A549 (cell line): Measurements from ENCODE around the gene POLD1.

Experiments used
- EP300 ChIP-seq, 2 experiments: fragments of >200 bp; sonication (Bioruptor Twin); formaldehyde crosslinking; IDR thresholded peaks; 2 replicates in 1 of 2; 3 replicates in 1 of 2; pipeline ENCODE4 v1.6.1; 2016 to 2017
- JUN ChIP-seq, 2 experiments: fragments of >200 bp; sonication (Bioruptor Twin); formaldehyde crosslinking; IDR thresholded peaks; 2 replicates in 1 of 2; 3 replicates in 1 of 2; pipeline ENCODE4 v1.6.1; 2016 to 2017
- JUNB ChIP-seq: fragments of >200 bp; sonication (Bioruptor Twin); formaldehyde crosslinking; IDR thresholded peaks from 2 replicates; pipeline ENCODE4 v1.6.1; 2016
- KDM1A ChIP-seq: fragments of 200-600 bp; sonication (generic); IDR thresholded peaks from 2 replicates; pipeline ENCODE4 v1.6.1; 2016; ENCODE audit warnings: low read depth, mild to moderate bottlenecking
- MAFK ChIP-seq: fragments of 450-650 bp; IDR thresholded peaks from 2 replicates; pipeline ENCODE4 v1.6.1; 2014; ENCODE audit not compliant: partially characterized antibody
- MYC ChIP-seq: IDR thresholded peaks from 2 replicates; pipeline ENCODE4 v1.6.1; 2012; ENCODE audit warnings: mild to moderate bottlenecking, inconsistent platforms, low read length, improper control_type of control experiment, borderline replicate concordance
- POLR2A ChIP-seq: IDR thresholded peaks from 2 replicates; pipeline ENCODE4 v1.6.1; 2012; ENCODE audit warnings: mild to moderate bottlenecking, low read length
- RAD21 ChIP-seq, 2 experiments: fragments of >200 bp in 1 of 2; sonication (Bioruptor Twin) in 1 of 2; formaldehyde crosslinking in 1 of 2; IDR thresholded peaks in 1 of 2; conservative IDR thresholded peaks in 1 of 2; 2 replicates in 1 of 2; 3 replicates in 1 of 2; pipeline ENCODE4 v1.6.1; 2012 to 2018; ENCODE audit warnings: inconsistent platforms in 1 of 2
- TP53 ChIP-seq: fragments of 250-450 bp; sonication (Bioruptor Pico); IDR thresholded peaks from 2 replicates; pipeline ENCODE4 v1.5.0; 2021; ENCODE audit warnings: mild to moderate bottlenecking, moderate library complexity
- TF ChIP-seq, protein P1 (sequence below): fragments of >200 bp; sonication (Bioruptor Twin); formaldehyde crosslinking; IDR thresholded peaks from 3 replicates; pipeline ENCODE4 v1.5.1; 2016
- TF ChIP-seq, protein P2 (sequence below): IDR thresholded peaks from 2 replicates; pipeline ENCODE4 v1.6.1; 2012
- TF ChIP-seq, protein P3 (sequence below): fragments of 200-600 bp; sonication (generic); IDR thresholded peaks from 2 replicates; pipeline ENCODE4 v1.6.1; 2016; ENCODE audit warnings: antibody characterized with exemption, mild to moderate bottlenecking, moderate library complexity

DNA sequence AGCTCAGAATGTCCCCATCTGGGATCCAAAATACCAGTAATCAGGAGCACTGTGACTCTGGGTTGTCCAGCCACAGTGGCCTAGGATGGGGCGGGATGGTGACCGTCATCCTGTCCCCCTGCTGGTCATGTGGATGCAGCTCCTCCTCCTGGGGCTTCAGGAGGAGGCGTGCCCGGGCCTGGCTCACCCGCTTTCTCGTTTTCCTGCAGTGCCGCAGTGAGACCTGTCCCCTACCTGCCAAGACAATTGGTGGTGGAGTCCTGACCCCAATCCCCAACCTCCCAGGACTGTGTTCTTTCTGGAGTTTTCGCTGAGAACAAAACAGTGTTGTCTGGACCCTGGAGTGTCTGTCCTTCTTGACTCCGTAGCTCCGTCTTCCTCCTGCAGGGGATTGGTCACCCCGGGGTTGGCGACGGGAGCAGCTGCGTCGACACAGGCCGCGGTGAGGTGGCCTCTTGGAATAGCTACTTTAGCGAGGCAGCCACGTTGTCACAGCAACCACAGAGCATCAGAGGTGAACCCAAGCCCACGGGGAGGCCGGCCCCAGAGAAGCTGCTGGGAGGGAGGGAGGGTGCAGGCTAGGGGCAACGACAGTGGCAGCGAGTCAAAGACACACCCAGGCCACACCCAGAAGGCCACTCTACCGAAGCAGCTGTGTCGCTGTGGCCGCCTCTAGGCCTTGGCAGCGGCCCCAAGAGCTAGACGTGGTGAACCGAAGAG is 82.0 kb downstream of the POLD1 start:
- no peak for TF ChIP-seq POLR2A
- TF ChIP-seq, protein P1, sequence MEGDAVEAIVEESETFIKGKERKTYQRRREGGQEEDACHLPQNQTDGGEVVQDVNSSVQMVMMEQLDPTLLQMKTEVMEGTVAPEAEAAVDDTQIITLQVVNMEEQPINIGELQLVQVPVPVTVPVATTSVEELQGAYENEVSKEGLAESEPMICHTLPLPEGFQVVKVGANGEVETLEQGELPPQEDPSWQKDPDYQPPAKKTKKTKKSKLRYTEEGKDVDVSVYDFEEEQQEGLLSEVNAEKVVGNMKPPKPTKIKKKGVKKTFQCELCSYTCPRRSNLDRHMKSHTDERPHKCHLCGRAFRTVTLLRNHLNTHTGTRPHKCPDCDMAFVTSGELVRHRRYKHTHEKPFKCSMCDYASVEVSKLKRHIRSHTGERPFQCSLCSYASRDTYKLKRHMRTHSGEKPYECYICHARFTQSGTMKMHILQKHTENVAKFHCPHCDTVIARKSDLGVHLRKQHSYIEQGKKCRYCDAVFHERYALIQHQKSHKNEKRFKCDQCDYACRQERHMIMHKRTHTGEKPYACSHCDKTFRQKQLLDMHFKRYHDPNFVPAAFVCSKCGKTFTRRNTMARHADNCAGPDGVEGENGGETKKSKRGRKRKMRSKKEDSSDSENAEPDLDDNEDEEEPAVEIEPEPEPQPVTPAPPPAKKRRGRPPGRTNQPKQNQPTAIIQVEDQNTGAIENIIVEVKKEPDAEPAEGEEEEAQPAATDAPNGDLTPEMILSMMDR: no peak
- no peak for TF ChIP-seq RAD21 (conservative IDR thresholded peaks at IDR 0.05 in 1 of 2, IDR thresholded peaks at IDR 0.05 in 1 of 2)
- TF ChIP-seq, protein P2, sequence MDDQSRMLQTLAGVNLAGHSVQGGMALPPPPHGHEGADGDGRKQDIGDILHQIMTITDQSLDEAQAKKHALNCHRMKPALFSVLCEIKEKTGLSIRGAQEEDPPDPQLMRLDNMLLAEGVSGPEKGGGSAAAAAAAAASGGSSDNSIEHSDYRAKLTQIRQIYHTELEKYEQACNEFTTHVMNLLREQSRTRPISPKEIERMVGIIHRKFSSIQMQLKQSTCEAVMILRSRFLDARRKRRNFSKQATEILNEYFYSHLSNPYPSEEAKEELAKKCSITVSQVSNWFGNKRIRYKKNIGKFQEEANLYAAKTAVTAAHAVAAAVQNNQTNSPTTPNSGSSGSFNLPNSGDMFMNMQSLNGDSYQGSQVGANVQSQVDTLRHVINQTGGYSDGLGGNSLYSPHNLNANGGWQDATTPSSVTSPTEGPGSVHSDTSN: no peak
- TF ChIP-seq MYC: no peak
- no peak for TF ChIP-seq EP300 (IDR thresholded peaks at IDR 0.05)
- no peak for TF ChIP-seq JUNB
- TF ChIP-seq TP53 (CRISPR knock-in tag): no peak
- no peak for TF ChIP-seq JUN (IDR thresholded peaks at IDR 0.05)
- no peak for TF ChIP-seq KDM1A
- no peak for TF ChIP-seq MAFK
- TF ChIP-seq, protein P3, sequence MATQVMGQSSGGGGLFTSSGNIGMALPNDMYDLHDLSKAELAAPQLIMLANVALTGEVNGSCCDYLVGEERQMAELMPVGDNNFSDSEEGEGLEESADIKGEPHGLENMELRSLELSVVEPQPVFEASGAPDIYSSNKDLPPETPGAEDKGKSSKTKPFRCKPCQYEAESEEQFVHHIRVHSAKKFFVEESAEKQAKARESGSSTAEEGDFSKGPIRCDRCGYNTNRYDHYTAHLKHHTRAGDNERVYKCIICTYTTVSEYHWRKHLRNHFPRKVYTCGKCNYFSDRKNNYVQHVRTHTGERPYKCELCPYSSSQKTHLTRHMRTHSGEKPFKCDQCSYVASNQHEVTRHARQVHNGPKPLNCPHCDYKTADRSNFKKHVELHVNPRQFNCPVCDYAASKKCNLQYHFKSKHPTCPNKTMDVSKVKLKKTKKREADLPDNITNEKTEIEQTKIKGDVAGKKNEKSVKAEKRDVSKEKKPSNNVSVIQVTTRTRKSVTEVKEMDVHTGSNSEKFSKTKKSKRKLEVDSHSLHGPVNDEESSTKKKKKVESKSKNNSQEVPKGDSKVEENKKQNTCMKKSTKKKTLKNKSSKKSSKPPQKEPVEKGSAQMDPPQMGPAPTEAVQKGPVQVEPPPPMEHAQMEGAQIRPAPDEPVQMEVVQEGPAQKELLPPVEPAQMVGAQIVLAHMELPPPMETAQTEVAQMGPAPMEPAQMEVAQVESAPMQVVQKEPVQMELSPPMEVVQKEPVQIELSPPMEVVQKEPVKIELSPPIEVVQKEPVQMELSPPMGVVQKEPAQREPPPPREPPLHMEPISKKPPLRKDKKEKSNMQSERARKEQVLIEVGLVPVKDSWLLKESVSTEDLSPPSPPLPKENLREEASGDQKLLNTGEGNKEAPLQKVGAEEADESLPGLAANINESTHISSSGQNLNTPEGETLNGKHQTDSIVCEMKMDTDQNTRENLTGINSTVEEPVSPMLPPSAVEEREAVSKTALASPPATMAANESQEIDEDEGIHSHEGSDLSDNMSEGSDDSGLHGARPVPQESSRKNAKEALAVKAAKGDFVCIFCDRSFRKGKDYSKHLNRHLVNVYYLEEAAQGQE: no peak
